GM18870 (cell line): ENCODE measurements around the gene LUZP2.

Source experiments
- ATAC-seq: cut with Tn5 transposase; IDR thresholded peaks from one replicate; pipeline ENCODE4 v1.9.1; 2021; ENCODE audit warnings: moderate library complexity; ENCODE audit not compliant: unreplicated experiment

The LUZP2 gene

GRCh38 chr11:24560324-24560723, 63.5 kb downstream of the LUZP2 start:
- no peak for ATAC-seq

GRCh38 chr11:24567380-24567779, 70.5 kb downstream of the LUZP2 start:
- peak; percentile 91 for ATAC-seq

GRCh38 chr11:24572376-24572775, 75.5 kb downstream of the LUZP2 start:
- ATAC-seq: no peak

- no peak for ATAC-seq
Measured at GRCh38 chr11:24574461-24574860, 77.6 kb downstream of the LUZP2 start.

GRCh38 chr11:24575392-24575791, 78.5 kb downstream of the LUZP2 start:
- ATAC-seq: no peak

GRCh38 chr11:24585192-24585591, 88.3 kb downstream of the LUZP2 start:
- ATAC-seq: no peak

GRCh38 chr11:24587635-24588034, 90.8 kb downstream of the LUZP2 start:
- ATAC-seq: no peak

- no peak for ATAC-seq
Measured at GRCh38 chr11:24588081-24588480, 91.2 kb downstream of the LUZP2 start.

GRCh38 chr11:24589064-24589463, 92.2 kb downstream of the LUZP2 start:
- ATAC-seq: peak; percentile 50

GRCh38 chr11:24591283-24591682, 94.4 kb downstream of the LUZP2 start:
- no peak for ATAC-seq

- ATAC-seq: no peak
Measured at GRCh38 chr11:24592360-24592759, 95.5 kb downstream of the LUZP2 start.

- ATAC-seq: no peak
Measured at GRCh38 chr11:24593332-24593731, 96.5 kb downstream of the LUZP2 start.

GRCh38 chr11:24594401-24594800, 97.5 kb downstream of the LUZP2 start:
- ATAC-seq: no peak

GRCh38 chr11:24598641-24599040, 101.8 kb downstream of the LUZP2 start:
- ATAC-seq: no peak

GRCh38 chr11:24609192-24610119, 112.6 kb downstream of the LUZP2 start:
- ATAC-seq: no peak

GRCh38 chr11:24615451-24616160, 118.8 kb downstream of the LUZP2 start:
- ATAC-seq: no peak

GRCh38 chr11:24617856-24618255, 121.0 kb downstream of the LUZP2 start:
- ATAC-seq: no peak

- ATAC-seq: no peak
Measured at GRCh38 chr11:24619900-24620299, 123.0 kb downstream of the LUZP2 start.

GRCh38 chr11:24622262-24622661, 125.4 kb downstream of the LUZP2 start:
- no peak for ATAC-seq

GRCh38 chr11:24623121-24623520, 126.3 kb downstream of the LUZP2 start:
- ATAC-seq: no peak

- no peak for ATAC-seq
Measured at GRCh38 chr11:24624432-24624831, 127.6 kb downstream of the LUZP2 start.

GRCh38 chr11:24625975-24626374, 129.1 kb downstream of the LUZP2 start:
- ATAC-seq: no peak
